Measurements from ENCODE around the gene KRT15.

- no peak for TF ChIP-seq POLR2AphosphoS5 (IDR thresholded peaks at IDR 0.05)
- no peak for TF ChIP-seq POLR2A (IDR thresholded peaks at IDR 0.05)
- no peak for TF ChIP-seq CTCF (IDR thresholded peaks at IDR 0.05)
Observed at GRCh38 chr17:41466988-41467387, 51.7 kb downstream of the KRT15 start, which contains the start of gene KRT32.
